ENCODE data around the gene GOPC.

GRCh38 chr6:117525607-117526006 lies 76.7 kb downstream of the GOPC start:
- TF ChIP-seq ZSCAN20 (CRISPR knock-in tag; IDR thresholded peaks at IDR 0.05; ENCODE audit: borderline replicate concordance): no peak
- no peak for TF ChIP-seq IKZF5 (CRISPR knock-in tag; IDR thresholded peaks at IDR 0.05)
- no peak for TF ChIP-seq MYNN (CRISPR knock-in tag; IDR thresholded peaks at IDR 0.05; ENCODE audit: low read depth)
- TF ChIP-seq CTCF (CRISPR knock-in tag; IDR thresholded peaks at IDR 0.05): no peak
- no peak for TF ChIP-seq BCLAF1 (IDR thresholded peaks at IDR 0.05)
- TF ChIP-seq ZFP90 (CRISPR knock-in tag; IDR thresholded peaks at IDR 0.05; ENCODE audit: borderline replicate concordance): no peak
